HepG2 (cell line): Measurements from ENCODE around the gene ARHGAP45. TPM values are rescaled to one million over a fixed set of nuclear protein-coding genes. Genes with fewer than 3 reads are reported as not detected.

Experiments
- ATF1 ChIP-seq: IDR thresholded peaks from 2 replicates; pipeline ENCODE4 v1.6.1; 2016; ENCODE audit warnings: mild to moderate bottlenecking, control low read depth
- ATF7-NPFF ChIP-seq: sonication (generic); formaldehyde crosslinking; IDR thresholded peaks from 2 replicates; pipeline ENCODE4 v1.8.1; 2023; ENCODE audit warnings: mild to moderate bottlenecking, low read depth, missing genetic modification reagents, moderate library complexity
- CCAR2 ChIP-seq: fragments of 200-400 bp; formaldehyde crosslinking; optimal IDR thresholded peaks from 2 replicates; pipeline ENCODE3; 2018; ENCODE audit warnings: low read depth, mild to moderate bottlenecking, low read length, moderate library complexity
- CEBPG ChIP-seq: IDR thresholded peaks from 2 replicates; pipeline ENCODE4 v1.6.1; 2016
- ERF ChIP-seq: IDR thresholded peaks from 2 replicates; pipeline ENCODE4 v1.6.1; 2018; ENCODE audit warnings: missing biosample characterization, missing genetic modification reagents
- FOXC1 ChIP-seq: sonication (generic); formaldehyde crosslinking; IDR thresholded peaks from 2 replicates; pipeline ENCODE4 v1.8.0; 2022; ENCODE audit warnings: mild to moderate bottlenecking, missing genetic modification reagents, borderline replicate concordance
- GATAD2A ChIP-seq: IDR thresholded peaks from 2 replicates; pipeline ENCODE4 v1.6.1; 2016
- HNRNPK ChIP-seq: fragments of 200-400 bp; formaldehyde crosslinking; IDR thresholded peaks from 2 replicates; pipeline ENCODE4 v1.6.1; 2018; ENCODE audit warnings: low read length, low read depth, moderate library complexity, mild to moderate bottlenecking; ENCODE audit not compliant: poor library complexity, severe bottlenecking
- HOXA9 ChIP-seq: sonication (generic); formaldehyde crosslinking; IDR thresholded peaks from 2 replicates; pipeline ENCODE4 v1.8.1; 2022; ENCODE audit warnings: missing genetic modification reagents, mild to moderate bottlenecking, moderate library complexity, borderline replicate concordance
- NBN ChIP-seq: fragments of 450-650 bp; conservative IDR thresholded peaks from 2 replicates; pipeline ENCODE4 v1.6.1; 2017
- PPARG ChIP-seq: conservative IDR thresholded peaks from 2 replicates; pipeline ENCODE4 v1.6.1; 2016; ENCODE audit warnings: missing biosample characterization, missing genetic modification reagents
- PTBP1 ChIP-seq: fragments of 200-400 bp; formaldehyde crosslinking; IDR thresholded peaks from 2 replicates; pipeline ENCODE4 v1.6.1; 2018; ENCODE audit warnings: low read length, low read depth; ENCODE audit not compliant: poor library complexity, severe bottlenecking
- RARA ChIP-seq: IDR thresholded peaks from 2 replicates; pipeline ENCODE4 v1.6.1; 2016; ENCODE audit warnings: missing genetic modification reagents, missing compliant biosample characterization
- RXRA ChIP-seq: sonication (generic); formaldehyde crosslinking; IDR thresholded peaks from 2 replicates; pipeline ENCODE4 v1.5.1; 2020; ENCODE audit warnings: missing genetic modification reagents
- SIN3A ChIP-seq: IDR thresholded peaks from 2 replicates; pipeline ENCODE4 v1.6.1; 2011; ENCODE audit warnings: low read depth, mild to moderate bottlenecking, control low read depth, low read length, borderline replicate concordance
- SIX1 ChIP-seq: sonication (generic); formaldehyde crosslinking; IDR thresholded peaks from 2 replicates; pipeline ENCODE4 v1.4.0; 2020; ENCODE audit warnings: missing genetic modification reagents, borderline replicate concordance
- TEAD2 ChIP-seq: sonication (generic); formaldehyde crosslinking; IDR thresholded peaks from 2 replicates; pipeline ENCODE4 v1.9.0; 2021; ENCODE audit warnings: missing genetic modification reagents
- TOPORS ChIP-seq: sonication (generic); formaldehyde crosslinking; IDR thresholded peaks from 2 replicates; pipeline ENCODE4 v1.8.0; 2023; ENCODE audit warnings: mild to moderate bottlenecking, missing genetic modification reagents
- ZNF160 ChIP-seq: sonication (generic); formaldehyde crosslinking; IDR thresholded peaks from 2 replicates; pipeline ENCODE4 v1.8.0; 2022; ENCODE audit warnings: mild to moderate bottlenecking, inconsistent platforms, missing genetic modification reagents
- ZNF331 ChIP-seq: sonication (generic); formaldehyde crosslinking; IDR thresholded peaks from 2 replicates; pipeline ENCODE4 v1.4.0; 2020; ENCODE audit warnings: missing genetic modification reagents
- ZNF34 ChIP-seq: sonication (generic); formaldehyde crosslinking; IDR thresholded peaks from 2 replicates; pipeline ENCODE4 v1.4.0; 2020; ENCODE audit warnings: mild to moderate bottlenecking, missing genetic modification reagents, borderline replicate concordance
- ZNF510 ChIP-seq: sonication (generic); formaldehyde crosslinking; IDR thresholded peaks from 2 replicates; pipeline ENCODE4 v1.4.0; 2020; ENCODE audit warnings: low read depth, mild to moderate bottlenecking, missing genetic modification reagents
- ZNF616 ChIP-seq: sonication (generic); formaldehyde crosslinking; IDR thresholded peaks from 2 replicates; pipeline ENCODE4 v1.5.0; 2020; ENCODE audit warnings: low read depth, mild to moderate bottlenecking, missing genetic modification reagents
- ZNF720 ChIP-seq: sonication (generic); formaldehyde crosslinking; IDR thresholded peaks from 2 replicates; pipeline ENCODE4 v1.4.0; 2020; ENCODE audit warnings: missing genetic modification reagents
- polyA plus RNA-seq, 8 experiments: library from polyadenylated mRNA; depleted of rRNA in 3 of 8; stranded (reverse) in 7 of 8; unstranded in 1 of 8; fragments of >200 nt; fragmentation: Illumina TruSeq in 4 of 8; extraction: Trizol in 4 of 8; gene quantifications; 2 replicates each; pipeline versions ENCODE4 v1.2.1 to v1.2.3, GENCODE V29; 2011 to 2016; ENCODE audit warnings: low read depth in 4 of 8, missing spikeins in 1 of 8, mixed read lengths in 1 of 8; ENCODE audit not compliant: insufficient read depth in 1 of 8
- total RNA-seq, 5 experiments: library from RNA; depleted of rRNA; stranded (reverse); fragments of >200 nt; fragmentation: Illumina TruSeq; extraction: Trizol; gene quantifications; 2 replicates each; pipeline ENCODE4 v1.2.3, GENCODE V29; 2016; ENCODE audit warnings: low read depth in 1 of 5
- TF ChIP-seq, protein P1 (sequence below): sonication (generic); formaldehyde crosslinking; IDR thresholded peaks from 2 replicates; pipeline ENCODE4 v1.8.0; 2022; ENCODE audit warnings: mild to moderate bottlenecking, missing genetic modification reagents, moderate library complexity
- TF ChIP-seq, protein P2 (sequence below): sonication (generic); formaldehyde crosslinking; IDR thresholded peaks from 2 replicates; pipeline ENCODE4 v1.8.0; 2022; ENCODE audit warnings: missing genetic modification reagents, mild to moderate bottlenecking, borderline replicate concordance
- TF ChIP-seq, protein P3 (sequence below), 2 experiments: sonication (generic) in 1 of 2; formaldehyde crosslinking in 1 of 2; IDR thresholded peaks; 2 replicates each; pipeline versions ENCODE4 v1.4.0 to v1.6.1; 2016 to 2020; ENCODE audit warnings: borderline replicate concordance in 1 of 2, low read depth in 1 of 2, mild to moderate bottlenecking in 1 of 2, missing genetic modification reagents in 1 of 2

The ARHGAP45 gene
- total and polyA plus RNA-seq, 2 of the 13 experiments (the other 11 are each of a cell fraction or from before 2014, with no cell fraction given), result 0.84 to 32.0 TPM

DNA sequence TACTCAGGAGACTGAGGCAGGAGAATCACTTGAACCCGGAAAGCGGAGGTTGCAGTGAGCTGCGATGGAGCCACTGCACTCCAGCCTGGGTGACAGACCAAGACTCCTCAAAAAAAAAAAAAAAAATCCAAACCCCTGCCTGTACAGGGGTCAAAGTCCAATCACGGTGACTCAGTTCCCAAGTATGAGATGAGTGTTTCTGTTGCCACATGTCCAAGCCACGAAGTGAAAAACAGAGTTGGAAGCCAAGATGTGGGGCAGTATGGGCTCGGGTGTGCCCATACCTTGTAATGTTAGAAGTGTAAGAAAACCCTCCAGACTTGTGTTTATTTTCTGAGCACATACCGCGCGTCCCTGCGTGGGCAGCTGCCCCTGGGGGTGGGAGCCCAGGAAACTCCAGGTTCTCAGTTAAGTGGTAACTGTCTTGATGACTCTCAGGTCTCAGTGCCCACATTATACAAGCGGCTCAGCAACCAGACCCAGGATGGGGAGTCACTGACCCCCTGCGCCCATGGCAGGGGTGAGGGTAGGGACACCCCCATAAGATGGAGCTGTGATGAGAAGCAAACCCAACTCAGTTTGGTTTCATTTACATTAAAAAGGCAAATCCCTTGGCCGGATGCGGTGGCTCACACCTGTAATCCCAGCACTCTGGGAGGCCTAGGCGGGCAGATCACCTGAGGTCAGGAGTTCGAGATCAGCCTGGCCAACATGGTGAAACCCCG lies 35.6 kb downstream of the ARHGAP45 start (continued):
- TF ChIP-seq, protein P1, sequence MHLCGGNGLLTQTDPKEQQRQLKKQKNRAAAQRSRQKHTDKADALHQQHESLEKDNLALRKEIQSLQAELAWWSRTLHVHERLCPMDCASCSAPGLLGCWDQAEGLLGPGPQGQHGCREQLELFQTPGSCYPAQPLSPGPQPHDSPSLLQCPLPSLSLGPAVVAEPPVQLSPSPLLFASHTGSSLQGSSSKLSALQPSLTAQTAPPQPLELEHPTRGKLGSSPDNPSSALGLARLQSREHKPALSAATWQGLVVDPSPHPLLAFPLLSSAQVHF (CRISPR knock-in tag), result no peak
- TF ChIP-seq TOPORS (CRISPR knock-in tag) (no peak), GATAD2A (CRISPR knock-in tag) (peak; percentile 70; the same call in 1 of the 2 replicates), SIN3A (no peak), ZNF34 (CRISPR knock-in tag) (no peak), CCAR2 (no peak), HOXA9 (CRISPR knock-in tag) (no peak), ERF (CRISPR knock-in tag) (no peak), PPARG (CRISPR knock-in tag) (no peak), CEBPG (peak; percentile 67), FOXC1 (CRISPR knock-in tag) (no peak), ZNF160 (CRISPR knock-in tag) (no peak), ATF1 (CRISPR knock-in tag) (0 out of 2 replicates have a peak, but pooled peaks have one; percentile 35), RARA (CRISPR knock-in tag) (0 out of 2 replicates have a peak, but pooled peaks have one; percentile 40), SIX1 (CRISPR knock-in tag) (no peak), ZNF510 (CRISPR knock-in tag) (no peak), ZNF720 (CRISPR knock-in tag) (no peak), HNRNPK (no peak), ZNF331 (CRISPR knock-in tag) (no peak; the same call in 1 of the 2 replicates), ATF7-NPFF (no peak), RXRA (CRISPR knock-in tag) (no peak), PTBP1 (no peak), TEAD2 (CRISPR knock-in tag) (no peak), NBN (no peak), ZNF616 (CRISPR knock-in tag) (no peak)
- TF ChIP-seq, protein P2, sequence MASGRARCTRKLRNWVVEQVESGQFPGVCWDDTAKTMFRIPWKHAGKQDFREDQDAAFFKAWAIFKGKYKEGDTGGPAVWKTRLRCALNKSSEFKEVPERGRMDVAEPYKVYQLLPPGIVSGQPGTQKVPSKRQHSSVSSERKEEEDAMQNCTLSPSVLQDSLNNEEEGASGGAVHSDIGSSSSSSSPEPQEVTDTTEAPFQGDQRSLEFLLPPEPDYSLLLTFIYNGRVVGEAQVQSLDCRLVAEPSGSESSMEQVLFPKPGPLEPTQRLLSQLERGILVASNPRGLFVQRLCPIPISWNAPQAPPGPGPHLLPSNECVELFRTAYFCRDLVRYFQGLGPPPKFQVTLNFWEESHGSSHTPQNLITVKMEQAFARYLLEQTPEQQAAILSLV (CRISPR knock-in tag), result no peak
- TF ChIP-seq, protein P3, sequence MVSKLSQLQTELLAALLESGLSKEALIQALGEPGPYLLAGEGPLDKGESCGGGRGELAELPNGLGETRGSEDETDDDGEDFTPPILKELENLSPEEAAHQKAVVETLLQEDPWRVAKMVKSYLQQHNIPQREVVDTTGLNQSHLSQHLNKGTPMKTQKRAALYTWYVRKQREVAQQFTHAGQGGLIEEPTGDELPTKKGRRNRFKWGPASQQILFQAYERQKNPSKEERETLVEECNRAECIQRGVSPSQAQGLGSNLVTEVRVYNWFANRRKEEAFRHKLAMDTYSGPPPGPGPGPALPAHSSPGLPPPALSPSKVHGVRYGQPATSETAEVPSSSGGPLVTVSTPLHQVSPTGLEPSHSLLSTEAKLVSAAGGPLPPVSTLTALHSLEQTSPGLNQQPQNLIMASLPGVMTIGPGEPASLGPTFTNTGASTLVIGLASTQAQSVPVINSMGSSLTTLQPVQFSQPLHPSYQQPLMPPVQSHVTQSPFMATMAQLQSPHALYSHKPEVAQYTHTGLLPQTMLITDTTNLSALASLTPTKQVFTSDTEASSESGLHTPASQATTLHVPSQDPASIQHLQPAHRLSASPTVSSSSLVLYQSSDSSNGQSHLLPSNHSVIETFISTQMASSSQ (IDR thresholded peaks at IDR 0.05; ENCODE audit: low read depth), result no peak
- TF ChIP-seq, protein P3 (CRISPR knock-in tag; IDR thresholded peaks at IDR 0.05; ENCODE audit: borderline replicate concordance), result no peak
